ENCODE data around the gene MRPS18A. TPM values are rescaled to one million over a fixed set of nuclear protein-coding genes. Genes with fewer than 3 reads are reported as not detected.

The MRPS18A gene
- total and polyA plus RNA-seq, 9 of the 15 experiments (the other 6 are each of a cell fraction or from before 2014, with no cell fraction given), result 87.5 to 243 (median 125) TPM

DNA sequence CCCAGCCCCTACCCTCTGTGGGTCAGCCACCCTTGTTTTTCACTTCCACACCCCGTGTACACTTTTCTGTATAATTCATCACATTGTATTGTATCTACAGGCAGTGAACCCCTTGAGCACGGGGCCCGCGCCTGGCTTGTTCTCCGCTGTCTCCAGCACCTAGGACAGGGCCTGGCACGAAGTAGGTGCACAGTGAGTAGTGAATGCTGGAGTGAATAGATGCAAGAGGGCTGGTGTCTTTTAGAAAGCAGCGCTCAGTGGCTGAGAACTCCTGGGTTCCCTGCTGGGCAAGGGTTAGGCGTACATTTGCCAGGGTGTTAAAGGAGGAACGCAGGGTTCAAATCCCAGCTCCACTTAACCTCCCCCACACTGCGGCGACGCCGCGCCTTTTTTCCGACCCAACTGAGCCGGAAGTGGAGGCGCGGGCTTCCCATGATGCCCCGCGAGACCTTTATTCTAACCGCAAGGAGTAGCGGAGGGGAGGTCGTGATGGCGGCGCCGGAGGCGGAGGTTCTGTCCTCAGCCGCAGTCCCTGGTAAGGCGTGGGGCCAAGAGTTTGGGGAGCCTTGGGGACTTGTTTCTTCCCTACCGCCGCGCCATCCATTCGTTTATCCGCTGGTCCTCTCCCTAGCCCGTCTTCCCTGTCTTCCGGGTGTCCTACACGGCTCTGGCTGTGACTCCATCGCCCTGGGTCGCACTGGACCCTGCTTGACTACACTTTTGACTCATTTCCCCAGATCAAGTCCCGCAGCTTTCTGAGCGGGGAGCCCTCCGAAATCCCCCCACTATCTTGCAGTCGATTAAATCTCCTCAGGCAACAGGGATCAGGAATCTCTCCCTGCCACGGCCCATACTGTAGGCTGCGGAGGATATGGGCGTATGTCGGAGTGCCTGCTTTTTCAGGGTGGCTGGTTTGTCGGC lies 51.9 kb downstream of the MRPS18A start, which contains the start of gene MAD2L1BP (continued):
- TF ChIP-seq NEUROD1 (IDR thresholded peaks at IDR 0.05; ENCODE audit: borderline replicate concordance, low read depth, low read length, partially characterized antibody) (peak; percentile 52), DPF2 (IDR thresholded peaks at IDR 0.05) (peak; percentile 84), ZNF707 (CRISPR knock-in tag; conservative IDR thresholded peaks at IDR 0.05) (0 out of 2 replicates have a peak, but pooled peaks have one; percentile 5), ETV6 (IDR thresholded peaks at IDR 0.05; ENCODE audit: borderline replicate concordance in 1 of 2, low read depth in 2 of 2, low read length in 1 of 2) (peak in 1 of 2 experiments; percentile 67; a peak in 1 of 4 replicates), ETV6 (CRISPR knock-in tag; IDR thresholded peaks at IDR 0.05; ENCODE audit: borderline replicate concordance) (no peak), ZNF316 (IDR thresholded peaks at IDR 0.05) (0 out of 2 replicates have a peak, but pooled peaks have one; percentile 6), PHF20 (IDR thresholded peaks at IDR 0.05; ENCODE audit: partially characterized antibody) (peak; percentile 81), BHLHE40 (IDR thresholded peaks at IDR 0.05; ENCODE audit: low read length) (peak; percentile 26), NCOA1 (IDR thresholded peaks at IDR 0.05; ENCODE audit: low read depth) (peak; percentile 80), NR4A1 (CRISPR knock-in tag; IDR thresholded peaks at IDR 0.05) (peak; percentile 77; the same call in 1 of the 2 replicates), NR4A1 (tag; IDR thresholded peaks at IDR 0.05) (peak; percentile 88; the same call in 1 of the 2 replicates), CXXC5 (CRISPR knock-in tag; IDR thresholded peaks at IDR 0.05) (peak; percentile 98), ELF2 (CRISPR knock-in tag; IDR thresholded peaks at IDR 0.05) (peak; percentile 95), HCFC1 (IDR thresholded peaks at IDR 0.05; ENCODE audit: low read depth, low read length) (peak; percentile 64), ZNF197 (CRISPR knock-in tag; IDR thresholded peaks at IDR 0.05; ENCODE audit: low read depth) (peak; percentile 81; the same call in 1 of the 2 replicates)
- TF ChIP-seq, protein P1, sequence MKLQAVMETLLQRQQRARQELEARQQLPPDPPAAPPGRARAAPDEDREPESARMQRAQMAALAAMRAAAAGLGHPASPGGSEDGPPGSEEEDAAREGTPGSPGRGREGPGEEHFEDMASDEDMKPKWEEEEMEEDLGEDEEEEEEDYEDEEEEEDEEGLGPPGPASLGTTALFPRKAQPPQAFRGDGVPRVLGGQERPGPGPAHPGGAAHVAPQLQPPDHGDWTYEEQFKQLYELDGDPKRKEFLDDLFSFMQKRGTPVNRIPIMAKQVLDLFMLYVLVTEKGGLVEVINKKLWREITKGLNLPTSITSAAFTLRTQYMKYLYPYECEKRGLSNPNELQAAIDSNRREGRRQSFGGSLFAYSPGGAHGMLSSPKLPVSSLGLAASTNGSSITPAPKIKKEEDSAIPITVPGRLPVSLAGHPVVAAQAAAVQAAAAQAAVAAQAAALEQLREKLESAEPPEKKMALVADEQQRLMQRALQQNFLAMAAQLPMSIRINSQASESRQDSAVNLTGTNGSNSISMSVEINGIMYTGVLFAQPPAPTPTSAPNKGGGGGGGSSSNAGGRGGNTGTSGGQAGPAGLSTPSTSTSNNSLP (IDR thresholded peaks at IDR 0.05; ENCODE audit: borderline replicate concordance, low read depth, low read length), result no peak
- TF ChIP-seq, protein P2, sequence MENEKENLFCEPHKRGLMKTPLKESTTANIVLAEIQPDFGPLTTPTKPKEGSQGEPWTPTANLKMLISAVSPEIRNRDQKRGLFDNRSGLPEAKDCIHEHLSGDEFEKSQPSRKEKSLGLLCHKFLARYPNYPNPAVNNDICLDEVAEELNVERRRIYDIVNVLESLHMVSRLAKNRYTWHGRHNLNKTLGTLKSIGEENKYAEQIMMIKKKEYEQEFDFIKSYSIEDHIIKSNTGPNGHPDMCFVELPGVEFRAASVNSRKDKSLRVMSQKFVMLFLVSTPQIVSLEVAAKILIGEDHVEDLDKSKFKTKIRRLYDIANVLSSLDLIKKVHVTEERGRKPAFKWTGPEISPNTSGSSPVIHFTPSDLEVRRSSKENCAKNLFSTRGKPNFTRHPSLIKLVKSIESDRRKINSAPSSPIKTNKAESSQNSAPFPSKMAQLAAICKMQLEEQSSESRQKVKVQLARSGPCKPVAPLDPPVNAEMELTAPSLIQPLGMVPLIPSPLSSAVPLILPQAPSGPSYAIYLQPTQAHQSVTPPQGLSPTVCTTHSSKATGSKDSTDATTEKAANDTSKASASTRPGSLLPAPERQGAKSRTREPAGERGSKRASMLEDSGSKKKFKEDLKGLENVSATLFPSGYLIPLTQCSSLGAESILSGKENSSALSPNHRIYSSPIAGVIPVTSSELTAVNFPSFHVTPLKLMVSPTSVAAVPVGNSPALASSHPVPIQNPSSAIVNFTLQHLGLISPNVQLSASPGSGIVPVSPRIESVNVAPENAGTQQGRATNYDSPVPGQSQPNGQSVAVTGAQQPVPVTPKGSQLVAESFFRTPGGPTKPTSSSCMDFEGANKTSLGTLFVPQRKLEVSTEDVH (IDR thresholded peaks at IDR 0.05; ENCODE audit: low read depth, partially characterized antibody), result peak; percentile 89
- TF ChIP-seq, protein P3, sequence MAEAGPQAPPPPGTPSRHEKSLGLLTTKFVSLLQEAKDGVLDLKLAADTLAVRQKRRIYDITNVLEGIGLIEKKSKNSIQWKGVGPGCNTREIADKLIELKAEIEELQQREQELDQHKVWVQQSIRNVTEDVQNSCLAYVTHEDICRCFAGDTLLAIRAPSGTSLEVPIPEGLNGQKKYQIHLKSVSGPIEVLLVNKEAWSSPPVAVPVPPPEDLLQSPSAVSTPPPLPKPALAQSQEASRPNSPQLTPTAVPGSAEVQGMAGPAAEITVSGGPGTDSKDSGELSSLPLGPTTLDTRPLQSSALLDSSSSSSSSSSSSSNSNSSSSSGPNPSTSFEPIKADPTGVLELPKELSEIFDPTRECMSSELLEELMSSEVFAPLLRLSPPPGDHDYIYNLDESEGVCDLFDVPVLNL (CRISPR knock-in tag; IDR thresholded peaks at IDR 0.05; ENCODE audit: low read depth), result no peak
- TF ChIP-seq, protein P4, sequence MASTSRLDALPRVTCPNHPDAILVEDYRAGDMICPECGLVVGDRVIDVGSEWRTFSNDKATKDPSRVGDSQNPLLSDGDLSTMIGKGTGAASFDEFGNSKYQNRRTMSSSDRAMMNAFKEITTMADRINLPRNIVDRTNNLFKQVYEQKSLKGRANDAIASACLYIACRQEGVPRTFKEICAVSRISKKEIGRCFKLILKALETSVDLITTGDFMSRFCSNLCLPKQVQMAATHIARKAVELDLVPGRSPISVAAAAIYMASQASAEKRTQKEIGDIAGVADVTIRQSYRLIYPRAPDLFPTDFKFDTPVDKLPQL (IDR thresholded peaks at IDR 0.05; ENCODE audit: extremely low read depth, insufficient read length), result peak; percentile 48
- TF ChIP-seq, protein P5, sequence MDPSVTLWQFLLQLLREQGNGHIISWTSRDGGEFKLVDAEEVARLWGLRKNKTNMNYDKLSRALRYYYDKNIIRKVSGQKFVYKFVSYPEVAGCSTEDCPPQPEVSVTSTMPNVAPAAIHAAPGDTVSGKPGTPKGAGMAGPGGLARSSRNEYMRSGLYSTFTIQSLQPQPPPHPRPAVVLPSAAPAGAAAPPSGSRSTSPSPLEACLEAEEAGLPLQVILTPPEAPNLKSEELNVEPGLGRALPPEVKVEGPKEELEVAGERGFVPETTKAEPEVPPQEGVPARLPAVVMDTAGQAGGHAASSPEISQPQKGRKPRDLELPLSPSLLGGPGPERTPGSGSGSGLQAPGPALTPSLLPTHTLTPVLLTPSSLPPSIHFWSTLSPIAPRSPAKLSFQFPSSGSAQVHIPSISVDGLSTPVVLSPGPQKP (CRISPR knock-in tag; IDR thresholded peaks at IDR 0.05), result no peak
